GM21737 (cell line): ENCODE measurements around the gene ADCK1.
"Not testable (repeated sequence)": the region's sequence is repeated elsewhere in the genome, so short reads cannot be mapped to it uniquely, and the experiment has no call there.

ENCODE experiments used
- ATAC-seq: cut with Tn5 transposase; IDR thresholded peaks from one replicate; pipeline ENCODE4 v1.9.1; 2021; ENCODE audit warnings: mild to moderate bottlenecking, moderate library complexity; ENCODE audit not compliant: unreplicated experiment

The ADCK1 gene

GRCh38 chr14:77805706-77806105 lies 5.8 kb downstream of the ADCK1 start:
- ATAC-seq, result no peak

- ATAC-seq, result no peak
Observed at GRCh38 chr14:77808250-77808649, 8.3 kb downstream of the ADCK1 start.

- ATAC-seq, result no peak
Observed at GRCh38 chr14:77809011-77809410, 9.1 kb downstream of the ADCK1 start.

DNA sequence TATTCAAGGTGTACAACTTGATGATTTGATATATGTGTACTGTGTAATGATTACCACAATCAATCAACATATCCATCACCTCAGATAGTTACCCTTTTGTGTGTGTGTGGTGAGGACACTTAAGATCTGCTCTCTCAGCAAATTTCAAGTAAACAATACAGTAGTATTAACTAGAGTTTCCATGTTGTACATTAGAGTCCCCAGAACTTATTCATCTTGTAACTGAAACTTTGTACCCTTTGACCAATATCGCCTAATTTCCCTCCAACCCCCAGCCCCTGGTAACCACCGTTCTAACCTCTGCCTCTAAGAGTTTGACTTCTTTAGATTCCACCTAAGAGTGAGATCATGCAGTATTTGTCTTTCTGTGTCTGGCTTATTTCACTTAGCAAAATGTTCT lies 12.1 kb downstream of the ADCK1 start:
- ATAC-seq, result no peak

DNA sequence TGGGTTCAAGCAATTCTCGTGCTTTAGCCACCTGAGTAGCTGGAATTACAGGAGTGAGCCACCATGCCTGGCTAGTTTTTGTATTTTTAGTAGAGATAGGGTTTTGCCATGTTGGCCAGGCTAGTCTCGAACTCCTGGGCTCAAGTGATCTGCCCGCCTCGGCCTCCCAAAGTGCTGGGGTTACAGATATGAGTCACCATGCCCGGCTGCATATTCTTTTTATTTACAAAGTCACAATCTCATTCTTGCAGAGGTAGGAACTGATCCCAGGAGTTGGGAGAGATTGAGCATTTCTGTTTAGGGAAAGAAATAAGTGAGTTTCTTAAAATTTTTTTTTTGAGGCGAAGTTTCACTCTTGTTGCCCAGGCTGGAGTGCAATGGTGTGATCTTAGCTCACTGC lies 12.8 kb downstream of the ADCK1 start:
- not testable (repeated sequence) for ATAC-seq

DNA sequence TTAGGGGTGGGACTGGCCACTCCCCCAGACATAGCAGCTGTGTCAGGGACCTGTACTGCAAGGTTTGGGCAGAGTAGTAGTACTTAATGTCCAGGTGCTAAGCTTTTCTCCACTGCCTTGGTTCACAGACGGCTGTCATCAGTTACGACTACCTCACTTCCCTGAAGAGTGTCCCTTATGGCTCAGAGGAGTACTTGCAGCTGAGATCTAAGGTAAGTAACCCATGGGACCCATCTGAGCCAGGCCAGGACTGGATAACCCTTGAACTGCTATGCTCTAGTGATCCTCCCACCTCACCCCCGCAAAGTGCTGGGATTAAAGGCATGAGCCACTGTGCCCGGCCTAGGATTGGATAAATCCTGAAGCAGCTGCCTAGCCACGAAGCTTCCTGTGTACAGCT lies 22.4 kb downstream of the ADCK1 start:
- no peak for ATAC-seq

- ATAC-seq, result no peak
Observed at GRCh38 chr14:77822741-77823140, 22.8 kb downstream of the ADCK1 start.

DNA sequence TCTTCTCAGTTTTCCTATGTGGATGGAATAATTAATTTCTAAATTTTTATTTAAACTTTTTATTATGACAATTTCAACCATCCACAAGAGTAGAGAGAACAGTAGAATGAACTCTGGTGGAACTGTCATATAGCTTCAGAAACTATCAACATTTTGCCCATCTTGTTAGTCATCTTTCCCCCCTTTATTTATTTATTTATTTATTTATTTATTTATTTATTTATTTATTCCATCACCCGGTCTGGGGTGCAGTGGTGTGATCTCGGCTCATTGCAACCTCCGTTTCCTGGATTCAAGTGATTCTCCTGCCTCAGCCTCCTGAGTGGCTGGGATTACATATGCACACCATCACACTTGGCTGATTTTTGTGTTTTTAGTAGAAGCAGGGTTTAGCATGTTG lies 23.5 kb downstream of the ADCK1 start:
- ATAC-seq, result no peak

DNA sequence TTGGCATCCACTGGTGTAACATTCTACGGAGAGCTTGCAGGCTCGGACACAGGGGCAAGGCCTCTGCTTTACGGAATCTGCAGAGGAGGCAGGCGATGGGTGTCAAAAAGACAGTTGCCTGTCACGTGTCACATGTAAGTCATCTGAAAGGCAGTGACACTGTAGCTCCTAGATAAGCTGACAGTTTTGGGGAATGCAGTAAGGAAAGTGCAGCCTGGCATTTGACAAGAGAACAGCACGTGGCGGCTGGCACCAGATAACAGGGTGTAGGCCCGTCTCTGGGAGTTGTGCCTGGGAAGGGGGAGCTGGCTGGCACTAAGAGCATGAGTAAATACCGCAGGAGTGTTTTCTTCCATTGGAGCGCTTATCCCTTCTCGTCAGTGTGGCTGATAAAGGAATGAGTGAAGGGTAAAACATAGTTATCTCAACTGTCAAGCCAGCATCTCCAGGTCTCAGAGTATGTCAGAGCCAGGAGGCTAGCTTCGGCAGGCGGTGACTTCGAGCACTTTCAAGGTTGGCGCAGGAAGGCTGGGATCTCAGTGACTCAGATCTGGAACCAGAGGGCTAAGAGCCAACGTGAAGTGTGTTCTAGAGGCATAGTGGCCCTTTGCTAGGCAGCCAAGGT lies 26.1 kb downstream of the ADCK1 start:
- no peak for ATAC-seq

GRCh38 chr14:77830692-77831091 lies 30.8 kb downstream of the ADCK1 start:
- no peak for ATAC-seq

DNA sequence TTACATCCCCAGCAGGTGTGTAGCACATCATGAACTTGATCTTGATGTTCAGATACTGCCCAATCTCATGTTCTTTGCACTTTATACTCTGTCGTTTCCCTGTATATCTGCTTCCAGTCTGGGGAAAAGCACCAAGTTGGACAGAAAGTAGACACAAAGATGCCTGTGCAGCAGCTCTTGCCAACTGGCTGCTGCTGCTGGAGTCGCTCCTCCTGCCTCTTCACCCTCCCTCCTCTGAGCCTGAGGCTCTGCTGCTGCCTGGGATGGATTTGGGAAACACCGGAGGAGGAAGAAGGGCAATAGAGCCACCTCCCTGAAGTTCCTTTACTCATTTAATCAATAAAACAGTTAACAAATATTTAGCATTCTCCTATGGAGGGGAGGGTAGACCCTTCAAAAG lies 32.4 kb downstream of the ADCK1 start:
- ATAC-seq, result no peak

- ATAC-seq, result no peak
Observed at GRCh38 chr14:77837926-77838325, 38.0 kb downstream of the ADCK1 start.

GRCh38 chr14:77838831-77839511 lies 39.1 kb downstream of the ADCK1 start:
- ATAC-seq, result no peak

DNA sequence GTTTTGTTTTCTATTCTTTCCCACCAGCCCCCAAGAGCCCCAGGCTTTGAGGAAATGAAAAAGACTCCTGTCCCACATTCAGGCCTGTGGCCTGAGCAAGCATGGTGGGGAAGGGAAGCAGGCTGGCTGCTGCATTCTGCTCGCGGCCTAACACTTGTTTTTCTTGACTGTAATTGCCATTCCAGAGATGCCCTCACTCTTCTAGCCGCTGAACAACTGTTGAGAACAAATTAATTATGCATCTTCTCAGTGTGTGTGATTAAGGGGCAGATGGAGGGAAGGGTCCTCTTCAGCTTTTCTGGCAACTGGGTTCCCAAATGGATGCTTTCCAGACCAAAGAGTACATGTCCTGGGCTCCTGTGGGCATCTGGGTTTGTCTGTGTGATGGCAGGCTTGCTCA lies 43.3 kb downstream of the ADCK1 start:
- no peak for ATAC-seq

DNA sequence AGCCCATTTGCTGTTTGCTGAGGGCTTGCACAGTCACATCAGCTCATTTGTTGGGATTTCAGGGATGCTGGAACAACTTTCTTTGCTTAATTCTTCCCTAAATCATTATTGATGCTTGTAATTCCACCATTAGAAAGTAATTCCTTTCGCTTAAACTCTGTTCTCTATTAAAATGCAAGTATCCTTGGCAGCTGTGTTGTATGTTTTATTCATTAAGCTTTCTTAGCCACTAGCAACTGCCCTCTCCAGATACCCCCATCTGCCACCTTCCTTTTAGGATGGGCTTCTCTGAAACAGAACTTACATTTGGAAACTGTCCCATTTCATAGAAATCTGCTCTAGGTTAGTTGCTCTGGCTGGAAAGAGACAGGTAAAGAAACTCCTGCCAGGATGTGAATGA lies 43.7 kb downstream of the ADCK1 start:
- no peak for ATAC-seq

- no peak for ATAC-seq
Observed at GRCh38 chr14:77844802-77845201, 44.9 kb downstream of the ADCK1 start.

DNA sequence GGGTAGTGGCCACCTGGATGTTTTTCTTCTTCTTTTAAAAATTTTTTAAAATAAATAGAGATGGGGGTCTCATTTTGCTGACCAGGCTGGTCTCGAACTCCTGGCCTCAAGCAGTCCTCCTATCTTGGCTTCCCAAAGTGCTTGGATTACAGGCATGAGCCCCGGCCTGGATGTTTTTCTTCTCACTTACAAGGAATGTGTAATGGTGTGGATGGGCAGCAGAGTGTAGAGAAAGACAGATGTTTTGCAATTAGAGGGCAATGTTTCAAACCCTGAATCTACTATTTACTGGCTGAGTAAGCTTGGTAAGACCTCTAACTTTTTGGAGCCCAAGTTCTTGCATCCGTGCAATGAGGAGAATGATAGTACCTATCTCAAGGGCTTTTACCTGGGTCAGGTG lies 48.1 kb downstream of the ADCK1 start:
- no peak for ATAC-seq

DNA sequence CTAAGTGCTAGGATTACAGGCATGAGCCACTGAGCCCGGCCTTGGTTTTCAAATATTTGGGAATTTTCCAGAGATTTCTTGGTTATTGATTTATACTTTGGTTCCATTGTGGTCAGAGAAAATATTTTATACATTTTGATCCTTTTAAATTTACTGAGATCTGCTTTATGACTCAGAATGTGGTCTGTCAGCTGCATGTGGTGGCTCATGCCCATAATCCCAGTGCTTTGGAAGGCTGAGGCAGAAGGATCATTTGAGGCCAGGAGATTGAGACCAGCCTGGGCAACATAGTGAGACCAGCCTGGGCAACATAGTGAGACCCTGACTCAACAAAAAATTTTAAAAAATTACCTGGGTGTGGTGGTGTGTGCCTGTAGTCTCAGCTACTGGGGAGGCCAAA lies 49.8 kb downstream of the ADCK1 start:
- ATAC-seq, result no peak

DNA sequence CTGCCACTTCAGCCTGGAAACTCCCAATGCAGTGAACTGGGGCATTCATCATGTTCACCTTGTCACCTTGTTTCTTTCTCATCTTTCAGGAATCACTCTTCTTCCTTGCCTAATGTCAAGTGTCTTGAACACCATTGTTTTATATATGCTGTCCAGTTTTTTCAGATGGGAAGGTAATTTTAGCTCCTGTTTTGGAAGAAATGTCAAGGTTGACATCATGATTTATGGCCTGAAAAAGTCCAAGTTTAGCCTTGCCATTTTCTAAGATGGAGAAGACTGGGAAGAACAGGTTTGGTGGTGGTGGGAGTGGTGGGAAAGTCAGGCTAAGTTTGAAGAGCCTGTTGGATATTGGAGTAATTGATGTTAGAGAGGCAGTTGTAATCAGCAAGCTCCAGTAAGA lies 54.0 kb downstream of the ADCK1 start:
- no peak for ATAC-seq

DNA sequence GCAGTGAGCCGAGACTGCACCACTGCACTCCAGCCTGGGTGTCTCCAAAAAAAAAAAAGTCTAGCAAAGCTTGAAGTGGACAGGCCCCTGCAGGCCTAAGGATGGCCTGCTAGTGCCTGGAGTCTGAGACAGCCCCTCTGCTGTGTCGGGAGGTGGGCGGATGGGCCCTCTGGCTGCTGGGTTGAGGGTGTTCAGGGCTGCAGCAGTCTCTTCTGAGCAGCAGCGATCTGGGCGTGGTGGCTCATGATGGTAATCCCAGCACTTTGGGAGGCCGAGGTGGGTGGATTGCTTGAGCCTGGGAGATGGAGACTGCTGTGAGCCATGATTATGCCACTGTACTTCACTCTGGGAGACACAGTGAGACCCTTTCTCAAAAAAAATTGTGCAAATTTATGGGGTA lies 57.0 kb downstream of the ADCK1 start:
- no peak for ATAC-seq

- ATAC-seq, result no peak
Observed at GRCh38 chr14:77859934-77860570, 60.1 kb downstream of the ADCK1 start.

DNA sequence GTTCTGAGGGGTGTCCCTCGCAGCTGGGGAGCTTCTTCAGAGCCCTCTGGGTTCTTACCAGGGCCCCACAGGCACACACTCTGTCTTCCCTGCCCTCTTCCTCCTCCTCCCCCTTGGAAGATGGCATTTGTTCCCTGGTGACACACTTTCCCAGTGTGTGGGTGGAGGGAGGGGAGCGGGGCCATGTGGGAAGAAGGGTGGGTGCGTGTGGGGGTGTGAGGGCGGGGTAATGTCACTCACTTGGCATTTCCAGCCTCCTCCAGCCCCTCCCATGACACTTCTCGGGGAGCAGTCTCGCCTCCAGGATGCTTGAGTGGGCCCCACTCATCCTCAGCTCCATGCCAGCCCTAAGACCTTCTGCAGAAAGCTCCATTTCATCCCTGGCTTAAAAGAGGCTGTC lies 61.3 kb downstream of the ADCK1 start:
- no peak for ATAC-seq
